GM19193 (cell line): ENCODE results near the gene CARD11.

Experiments used
- POLR2A ChIP-seq: IDR thresholded peaks from 4 replicates; pipeline ENCODE4 v1.6.1; 2011; ENCODE audit not compliant: insufficient read depth, insufficient read length; ENCODE audit errors: extremely low read depth

The CARD11 gene

GRCh38 chr7:2955269-2955668 lies 88.4 kb downstream of the CARD11 start:
- TF ChIP-seq POLR2A: no peak

- no peak for TF ChIP-seq POLR2A
Measured at GRCh38 chr7:2954433-2954853, 89.2 kb downstream of the CARD11 start.

GRCh38 chr7:2953588-2954407 lies 89.9 kb downstream of the CARD11 start:
- TF ChIP-seq POLR2A: no peak

GRCh38 chr7:2953099-2953498 lies 90.6 kb downstream of the CARD11 start:
- TF ChIP-seq POLR2A: no peak

- TF ChIP-seq POLR2A: no peak
Measured at GRCh38 chr7:2952316-2952715, 91.4 kb downstream of the CARD11 start.

- no peak for TF ChIP-seq POLR2A
Measured at GRCh38 chr7:2950578-2950977, 93.1 kb downstream of the CARD11 start.

GRCh38 chr7:2948749-2949148 lies 94.9 kb downstream of the CARD11 start:
- no peak for TF ChIP-seq POLR2A

GRCh38 chr7:2947058-2947780 lies 96.4 kb downstream of the CARD11 start:
- TF ChIP-seq POLR2A: no peak

- TF ChIP-seq POLR2A: no peak
Measured at GRCh38 chr7:2945171-2945570, 98.5 kb downstream of the CARD11 start.

- no peak for TF ChIP-seq POLR2A
Measured at GRCh38 chr7:2944739-2945138, 98.9 kb downstream of the CARD11 start.

GRCh38 chr7:2943851-2944601 lies 99.6 kb downstream of the CARD11 start:
- TF ChIP-seq POLR2A: no peak

GRCh38 chr7:2941216-2941859 lies 102.3 kb downstream of the CARD11 start:
- TF ChIP-seq POLR2A: no peak

- no peak for TF ChIP-seq POLR2A
Measured at GRCh38 chr7:2940466-2940865, 103.2 kb downstream of the CARD11 start.

GRCh38 chr7:2939193-2939885 lies 104.3 kb downstream of the CARD11 start:
- no peak for TF ChIP-seq POLR2A
